IMR-90 (cell line): ENCODE measurements around the gene BCAS4. TPM values are rescaled to one million over a fixed set of nuclear protein-coding genes. Genes with fewer than 3 reads are reported as not detected.

ENCODE experiments used
- ATAC-seq: fragments of 200-7000 bp; cut with Tn5 transposase; 2 replicates; pipeline ENCODE4 v1.9.1; 2020; ENCODE audit warnings: low read depth, mild to moderate bottlenecking, moderate library complexity
- BruUV-seq: library from RNA; stranded (reverse); fragments of 400-500 nt; replicated peaks from 2 replicates; lab custom pipeline; 2021; lab: Mats Ljungman, UMichigan
- CTCF ChIA-PET: fragments of 300-600 bp; formaldehyde crosslinking; extraction: SDS; loops from one replicate; lab custom pipeline; 2021; ENCODE audit warnings: antibody characterized with exemption; lab: Yijun Ruan, JAX
- POLR2A ChIA-PET: fragments of 300-600 bp; sonication (Branson Sonifier 250); formaldehyde crosslinking; loops from one replicate; lab custom pipeline; 2022; ENCODE audit warnings: antibody characterized with exemption; ENCODE audit not compliant: unreplicated experiment; lab: Charles Lee
- DNase-seq: peaks from one replicate; pipeline ENCODE4 v3.0.0; 2013
- H2AFZ ChIP-seq: replicated peaks from 2 replicates; pipeline ENCODE3; 2013; ENCODE audit warnings: low read length, mild to moderate bottlenecking; ENCODE audit not compliant: poor library complexity
- H2AK5ac ChIP-seq: 2 replicates; pipeline ENCODE4 v1.6.1; 2013; ENCODE audit warnings: low read depth, low read length, inconsistent platforms
- H2AK9ac ChIP-seq: replicated peaks from 2 replicates; pipeline ENCODE3; 2013; ENCODE audit warnings: mild to moderate bottlenecking, low read depth, low read length, moderate library complexity; ENCODE audit not compliant: poor library complexity
- H2BK120ac ChIP-seq: 2 replicates; pipeline ENCODE4 v1.6.1; 2013; ENCODE audit warnings: low read depth, low read length, inconsistent platforms
- H2BK15ac ChIP-seq: 3 replicates; pipeline ENCODE4 v1.6.1; 2013; ENCODE audit warnings: low read depth, low read length, inconsistent platforms
- H2BK20ac ChIP-seq: 2 replicates; pipeline ENCODE4 v1.6.1; 2013; ENCODE audit warnings: low read depth, mild to moderate bottlenecking, inconsistent platforms, low read length, moderate library complexity
- H2BK5ac ChIP-seq: 2 replicates; pipeline ENCODE4 v1.6.1; 2013; ENCODE audit warnings: mild to moderate bottlenecking, low read depth, low read length, inconsistent platforms; ENCODE audit not compliant: poor library complexity, severe bottlenecking
- H3K14ac ChIP-seq: replicated peaks from 2 replicates; pipeline ENCODE4 v1.6.1; 2013; ENCODE audit warnings: low read depth, low read length, inconsistent platforms
- H3K18ac ChIP-seq: 2 replicates; pipeline ENCODE4 v1.6.1; 2013; ENCODE audit warnings: low read depth, low read length, control low read depth
- H3K23ac ChIP-seq: 2 replicates; pipeline ENCODE4 v1.6.1; 2013; ENCODE audit warnings: low read depth, low read length, inconsistent platforms
- H3K27ac ChIP-seq: 2 replicates; pipeline ENCODE4 v1.5.1; 2013; ENCODE audit warnings: mild to moderate bottlenecking, control low read depth, low read length; ENCODE audit not compliant: insufficient read depth
- H3K27me3 ChIP-seq: 2 replicates; pipeline ENCODE4 v1.6.1; 2013; ENCODE audit warnings: low read length; ENCODE audit not compliant: control insufficient read depth, insufficient read depth
- H3K36me3 ChIP-seq: 2 replicates; pipeline ENCODE4 v1.6.1; 2013; ENCODE audit warnings: low read length, mixed read lengths; ENCODE audit not compliant: control insufficient read depth, insufficient read depth
- H3K4ac ChIP-seq: 2 replicates; pipeline ENCODE4 v1.6.1; 2013; ENCODE audit warnings: low read depth, low read length, inconsistent platforms
- H3K4me1 ChIP-seq: 2 replicates; pipeline ENCODE4 v1.6.1; 2013; ENCODE audit warnings: low read length, mixed read lengths; ENCODE audit not compliant: control insufficient read depth, insufficient read depth
- H3K4me2 ChIP-seq: 2 replicates; pipeline ENCODE4 v1.6.1; 2013; ENCODE audit warnings: low read depth, mild to moderate bottlenecking, control low read depth, low read length, moderate library complexity
- H3K4me3 ChIP-seq: 2 replicates; pipeline ENCODE4 v1.5.1; 2013; ENCODE audit warnings: low read depth, mild to moderate bottlenecking, control low read depth, low read length, moderate library complexity; ENCODE audit not compliant: insufficient read depth
- H3K56ac ChIP-seq: 2 replicates; pipeline ENCODE4 v1.6.1; 2013; ENCODE audit warnings: low read length, inconsistent platforms; ENCODE audit not compliant: insufficient read depth; ENCODE audit errors: extremely low read depth
- H3K79me1 ChIP-seq, 2 experiments: 2 replicates each; pipeline ENCODE4 v1.6.1; 2013; ENCODE audit warnings: low read length in 2 of 2, inconsistent platforms in 1 of 2, low read depth in 1 of 2
- H3K9ac ChIP-seq: 2 replicates; pipeline ENCODE4 v1.6.1; 2013; ENCODE audit warnings: low read depth, low read length, control low read depth
- H3K9me1 ChIP-seq: 2 replicates; pipeline ENCODE4 v1.6.1; 2013; ENCODE audit warnings: low read length, inconsistent platforms; ENCODE audit not compliant: insufficient read depth
- H3K9me3 ChIP-seq: 2 replicates; pipeline ENCODE4 v1.6.1; 2013; ENCODE audit warnings: low read length; ENCODE audit not compliant: control insufficient read depth, insufficient read depth
- H4K20me1 ChIP-seq: 2 replicates; pipeline ENCODE4 v1.6.1; 2013; ENCODE audit warnings: low read length, inconsistent platforms; ENCODE audit not compliant: insufficient read depth
- H4K5ac ChIP-seq: 2 replicates; pipeline ENCODE4 v1.6.1; 2013; ENCODE audit warnings: mild to moderate bottlenecking, low read depth, low read length, control low read depth
- H4K8ac ChIP-seq, 2 experiments: 2 replicates each; pipeline ENCODE4 v1.6.1; 2013; ENCODE audit warnings: low read depth in 2 of 2, low read length in 2 of 2, control low read depth in 1 of 2, inconsistent platforms in 1 of 2
- H4K91ac ChIP-seq: 2 replicates; pipeline ENCODE4 v1.6.1; 2013; ENCODE audit warnings: low read depth, low read length, inconsistent platforms; ENCODE audit not compliant: insufficient read depth
- CEBPB ChIP-seq: IDR thresholded peaks from 2 replicates; pipeline ENCODE4 v1.6.1; 2012; ENCODE audit warnings: low read depth, low read length, improper control_type of control experiment
- CHD1 ChIP-seq: IDR thresholded peaks from 2 replicates; pipeline ENCODE4 v1.6.1; 2012; ENCODE audit warnings: low read depth, low read length, improper control_type of control experiment
- MAZ ChIP-seq: IDR thresholded peaks from 2 replicates; pipeline ENCODE4 v1.6.1; 2012; ENCODE audit warnings: low read depth, mild to moderate bottlenecking, low read length, improper control_type of control experiment, moderate library complexity, borderline replicate concordance
- POLR2A ChIP-seq: IDR thresholded peaks from 2 replicates; pipeline ENCODE4 v1.6.1; 2012; ENCODE audit warnings: mild to moderate bottlenecking, low read depth, low read length
- RFX5 ChIP-seq: IDR thresholded peaks from 2 replicates; pipeline ENCODE4 v1.8.0; 2012; ENCODE audit warnings: low read depth, mild to moderate bottlenecking, low read length, moderate library complexity
- SMC3 ChIP-seq: fragments of 150-350 bp; IDR thresholded peaks from 2 replicates; pipeline ENCODE4 v1.6.1; 2016; ENCODE audit warnings: low read depth, mild to moderate bottlenecking, antibody characterized with exemption, low read length, moderate library complexity
- WGBS, 2 experiments: methylation state at CpG; one replicate each; pipeline versions ENCODE4 v1.1.5 to v1.1.7; 2013; ENCODE audit warnings: missing lambda C conversion rate in 2 of 2; ENCODE audit not compliant: insufficient read length in 1 of 2; ENCODE audit errors: extremely low coverage in 2 of 2; 5-methylcytosine and 5-hydroxymethylcytosine counted together
- dilution Hi-C: fragments of 300-500 bp; cut with HindIII; formaldehyde crosslinking; loops from one replicate; pipeline ENCODE4 v1.14.3; 2018; ENCODE audit warnings: low sequenced_read_pairs; ENCODE audit not compliant: unreplicated experiment
- in situ Hi-C: fragments of 300-500 bp; cut with MboI; formaldehyde crosslinking; loops from 3 replicates; pipeline ENCODE4 v1.14.3; 2019; ENCODE audit warnings: low sequenced_read_pairs, inconsistent platforms, mixed read lengths
- intact Hi-C: fragments of 100-400 bp; cut with micrococcal nuclease; formaldehyde crosslinking; loops from 2 replicates; pipeline ENCODE4 v1.10.0; 2022
- polyA plus RNA-seq, 3 experiments: library from polyadenylated mRNA; depleted of rRNA; stranded (reverse); fragments of >200 nt; gene quantifications; 2 replicates each; pipeline ENCODE4 v1.2.3, GENCODE V29; 2012; ENCODE audit warnings: low replicate concordance in 1 of 3
- total RNA-seq: library from RNA; depleted of rRNA; stranded (reverse); fragments of >200 nt; gene quantifications from 2 replicates; pipeline ENCODE4 v1.2.3, GENCODE V29; 2012
- TF ChIP-seq, protein P1 (sequence below): fragments of 150-350 bp; IDR thresholded peaks from 2 replicates; pipeline ENCODE4 v1.6.1; 2017; ENCODE audit warnings: mild to moderate bottlenecking, antibody characterized with exemption, low read length, low read depth
- TF ChIP-seq, protein P2 (sequence below): fragments of 150-350 bp; IDR thresholded peaks from 2 replicates; pipeline ENCODE4 v1.6.1; 2016; ENCODE audit warnings: low read depth, mild to moderate bottlenecking, low read length, moderate library complexity, borderline replicate concordance

BCAS4 gene
- total and polyA plus RNA-seq, 2 of the 4 experiments (the other 2 are of a cell fraction), result 42.7 to 47.5 TPM

DNA sequence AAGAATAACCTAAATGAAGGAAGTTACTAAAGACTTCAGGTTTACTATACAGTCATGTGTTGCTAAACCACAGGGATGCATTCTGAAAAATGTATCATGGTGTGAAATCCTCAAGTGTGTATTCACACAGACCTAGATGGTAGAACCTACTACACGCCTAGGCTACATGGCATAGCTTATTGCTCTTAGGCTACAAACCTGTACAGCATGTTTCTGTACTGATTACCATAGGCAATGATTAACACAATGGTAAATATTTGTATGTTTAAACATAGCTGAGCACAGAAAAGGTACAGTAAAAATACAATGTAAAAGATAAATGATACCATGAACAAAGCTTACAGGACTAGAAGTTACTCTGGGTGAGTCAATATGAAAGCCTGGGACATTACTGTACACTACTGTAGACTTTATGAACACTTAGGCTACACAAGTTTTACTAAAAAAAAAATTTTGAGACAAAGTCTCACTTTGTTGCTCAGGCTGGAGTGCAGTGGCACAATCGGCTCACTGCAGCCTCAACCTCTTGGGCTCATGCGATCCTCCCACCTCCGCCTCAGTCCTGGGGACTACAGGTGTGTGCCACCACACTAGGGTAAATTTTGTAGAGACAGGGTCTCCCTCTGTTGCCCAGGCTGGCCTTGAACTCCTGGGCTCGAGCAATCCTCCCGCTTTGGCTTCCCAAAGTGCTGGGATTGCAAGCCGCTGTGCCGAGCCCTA lies 100.4 kb downstream of the BCAS4 start (continued):
- TF ChIP-seq SMC3, result no peak

DNA sequence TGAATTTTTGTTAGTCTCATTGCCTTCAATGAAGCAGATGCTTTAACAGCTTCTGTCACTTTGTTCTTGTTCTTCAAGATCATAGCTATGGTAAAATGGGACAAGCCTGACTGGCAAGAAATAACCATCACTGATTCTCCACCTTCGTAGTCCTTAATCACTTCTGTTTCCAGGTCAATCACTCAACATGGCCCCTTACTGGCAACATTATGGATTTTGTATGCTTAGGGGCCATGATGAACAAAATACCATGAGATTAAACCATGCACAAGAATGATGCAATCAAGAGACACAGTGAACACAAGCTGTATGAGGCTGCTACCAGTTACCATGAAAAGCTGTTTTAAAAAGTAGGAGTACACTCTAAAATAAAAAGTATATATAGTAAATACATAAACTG lies 103.6 kb downstream of the BCAS4 start:
- H4K91ac ChIP-seq, result peak overlapping the region; percentile 55
- 0 out of 2 replicates have a peak overlapping the region, but pooled peaks have one; percentile 8 for H3K4ac ChIP-seq
- peaks cover 70% of the 10 kb centered on the region for H4K20me1 ChIP-seq
- H3K14ac ChIP-seq, result no peak overlapping the region
- H3K18ac ChIP-seq, result no peak overlapping the region
- H4K8ac ChIP-seq, result peak overlapping the region in 1 of 2 experiments; percentile 20; a peak in 1 of 4 replicates
- peaks cover 44 to 81% of the 10 kb centered on the region in 2 experiments for H3K79me1 ChIP-seq
- WGBS, 2 experiments, result no CpG with 5 or more reads among the region's 1 CpG
- dilution Hi-C loops (no loop called here), in situ Hi-C loops (no loop called here), intact Hi-C loops (no loop called here)
- ChIA-PET POLR2A (no interaction called here), CTCF (no interaction called here)
- H2AK9ac ChIP-seq, result no peak overlapping the region
- no peak overlapping the region for H2BK120ac ChIP-seq
- H3K23ac ChIP-seq, result no peak overlapping the region
- no peaks in the 10 kb centered on the region for H3K27me3 ChIP-seq
- H3K36me3 ChIP-seq, result peaks cover 39% of the 10 kb centered on the region
- H3K56ac ChIP-seq, result no peak overlapping the region
- no peak overlapping the region for H2AFZ ChIP-seq
- TF ChIP-seq CHD1 (no peak), POLR2A (no peak), RFX5 (no peak), MAZ (no peak), CEBPB (peak; percentile 85)
- TF ChIP-seq, protein P1, sequence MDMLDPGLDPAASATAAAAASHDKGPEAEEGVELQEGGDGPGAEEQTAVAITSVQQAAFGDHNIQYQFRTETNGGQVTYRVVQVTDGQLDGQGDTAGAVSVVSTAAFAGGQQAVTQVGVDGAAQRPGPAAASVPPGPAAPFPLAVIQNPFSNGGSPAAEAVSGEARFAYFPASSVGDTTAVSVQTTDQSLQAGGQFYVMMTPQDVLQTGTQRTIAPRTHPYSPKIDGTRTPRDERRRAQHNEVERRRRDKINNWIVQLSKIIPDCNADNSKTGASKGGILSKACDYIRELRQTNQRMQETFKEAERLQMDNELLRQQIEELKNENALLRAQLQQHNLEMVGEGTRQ, result no peak
- TF ChIP-seq, protein P2, sequence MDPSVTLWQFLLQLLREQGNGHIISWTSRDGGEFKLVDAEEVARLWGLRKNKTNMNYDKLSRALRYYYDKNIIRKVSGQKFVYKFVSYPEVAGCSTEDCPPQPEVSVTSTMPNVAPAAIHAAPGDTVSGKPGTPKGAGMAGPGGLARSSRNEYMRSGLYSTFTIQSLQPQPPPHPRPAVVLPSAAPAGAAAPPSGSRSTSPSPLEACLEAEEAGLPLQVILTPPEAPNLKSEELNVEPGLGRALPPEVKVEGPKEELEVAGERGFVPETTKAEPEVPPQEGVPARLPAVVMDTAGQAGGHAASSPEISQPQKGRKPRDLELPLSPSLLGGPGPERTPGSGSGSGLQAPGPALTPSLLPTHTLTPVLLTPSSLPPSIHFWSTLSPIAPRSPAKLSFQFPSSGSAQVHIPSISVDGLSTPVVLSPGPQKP, result no peak
- H3K4me1 ChIP-seq, result peaks cover 3% of the 10 kb centered on the region
- H4K5ac ChIP-seq, result no peak overlapping the region
- H3K9me3 ChIP-seq, result no peaks in the 10 kb centered on the region
- H3K4me2 ChIP-seq, result no peak overlapping the region
- ATAC-seq, result no peak
- H2BK5ac ChIP-seq, result no peak overlapping the region
- H3K9ac ChIP-seq, result no peak overlapping the region
- H2AK5ac ChIP-seq, result no peak overlapping the region
- no peak overlapping the region for H2BK15ac ChIP-seq
- no peak overlapping the region for H2BK20ac ChIP-seq
- H3K9me1 ChIP-seq, result peaks cover 16% of the 10 kb centered on the region
- peak overlapping the region; percentile 51; the same call in 1 of the 2 replicates for H3K27ac ChIP-seq
- H3K4me3 ChIP-seq, result no peak overlapping the region
- BruUV-seq, result no TSS peak
- peak; percentile 28 for DNase-seq
